ENCODE measurements around the gene SLC5A10. TPM values are rescaled to one million over a fixed set of nuclear protein-coding genes. Genes with fewer than 3 reads are reported as not detected.

Gene SLC5A10
- total and polyA plus RNA-seq, 5 donors from 2014 or later: 0.05 to 0.23 (median 0.16) TPM; not detected in 1

DNA sequence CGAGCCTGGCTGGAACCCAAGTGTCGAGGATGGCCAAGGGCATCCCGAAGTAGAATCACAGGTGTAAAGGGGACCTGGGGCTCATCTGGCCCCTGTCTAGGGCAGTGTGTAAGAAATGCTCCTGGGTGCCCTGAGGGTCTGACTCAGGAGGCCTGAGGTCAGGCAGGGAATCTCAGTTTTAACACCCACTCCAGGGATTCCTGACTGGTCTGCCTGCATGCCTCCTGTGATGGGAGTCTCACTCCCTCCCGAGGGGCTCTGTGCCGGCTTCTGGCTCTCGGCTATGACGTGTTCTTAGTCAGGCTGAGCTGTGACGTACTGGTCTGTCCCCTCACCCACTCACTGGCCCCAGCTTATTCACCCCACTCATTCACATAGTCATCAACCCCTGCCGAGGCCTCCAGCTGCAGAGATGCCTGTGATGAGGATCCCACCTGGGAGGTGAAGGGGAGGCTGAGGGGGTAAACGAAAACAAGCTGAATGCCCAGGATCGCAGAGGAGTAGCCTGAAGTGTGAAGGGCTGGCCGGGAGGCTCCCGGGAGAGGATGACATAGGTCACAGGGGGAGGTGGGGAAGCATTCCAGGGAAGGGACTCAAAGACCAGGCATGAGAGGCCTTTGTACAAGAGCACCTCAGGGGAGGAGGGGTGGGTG lies 28.8 kb downstream of the SLC5A10 start:
- DNase-seq (no peak), ATAC-seq (ENCODE audit: low read depth in 2 of 2) (no peak)
- Histone ChIP-seq H3K9me3 (ENCODE audit: control insufficient read depth in 2 of 2, low read length in 2 of 2) (no peaks in the 10 kb centered on the region), H3K27me3 (ENCODE audit: control insufficient read depth, insufficient read depth, low read length) (no peaks in the 10 kb centered on the region), H3K36me3 (ENCODE audit: control insufficient read depth, insufficient read depth, low read length) (peaks cover 30% of the 10 kb centered on the region), H3K27ac (ENCODE audit: insufficient read depth, low read length, poor library complexity, severe bottlenecking) (no peak overlapping the region), H3K4me1 (ENCODE audit: control insufficient read depth, insufficient read depth, low read length, poor library complexity, severe bottlenecking) (no peaks in the 10 kb centered on the region), H3K4me3 (ENCODE audit: low read depth, low read length) (no peak overlapping the region)
- Mint-ChIP-seq H3K9me3 (peaks cover 0 to 2% (median 0%) of the 10 kb centered on the region in 7 donors), H3K4me3 (no peak overlapping the region), H3K27me3 (no peaks in the 10 kb centered on the region), H3K36me3 (peaks cover 8% of the 10 kb centered on the region), H3K27ac (peak overlapping the region in 2 of 3 donors; percentile 5 to 20), H3K4me1 (peaks cover 0 to 1% (median 0%) of the 10 kb centered on the region in 4 donors)

DNA sequence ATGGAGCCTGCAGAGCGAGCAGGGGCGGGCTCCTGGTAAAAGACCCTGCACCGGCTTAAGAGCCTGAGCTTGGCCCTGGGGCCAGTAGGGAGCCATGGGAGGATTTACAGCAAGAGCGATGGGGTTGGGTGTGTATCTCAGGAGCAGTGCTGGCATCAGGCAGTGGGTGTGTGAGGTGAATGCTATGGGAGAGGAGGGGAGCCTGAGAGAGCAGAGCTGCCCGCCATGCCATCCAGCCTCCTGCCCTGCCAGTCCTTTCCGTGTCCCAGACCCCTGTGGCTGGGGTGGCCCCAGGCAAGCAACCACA lies 29.3 kb downstream of the SLC5A10 start:
- ATAC-seq (ENCODE audit: low read depth in 2 of 2) (no peak), DNase-seq (no peak)
- Histone ChIP-seq H3K4me1 (ENCODE audit: control insufficient read depth, insufficient read depth, low read length, poor library complexity, severe bottlenecking) (no peaks in the 10 kb centered on the region), H3K27me3 (ENCODE audit: control insufficient read depth, insufficient read depth, low read length) (no peaks in the 10 kb centered on the region), H3K9me3 (ENCODE audit: control insufficient read depth in 2 of 2, low read length in 2 of 2) (no peaks in the 10 kb centered on the region), H3K4me3 (ENCODE audit: low read depth, low read length) (no peak overlapping the region), H3K27ac (ENCODE audit: insufficient read depth, low read length, poor library complexity, severe bottlenecking) (no peak overlapping the region), H3K36me3 (ENCODE audit: control insufficient read depth, insufficient read depth, low read length) (peaks cover 30% of the 10 kb centered on the region)
- H3K27ac Mint-ChIP-seq: peak overlapping the region in 1 of 3 donors; percentile 20
- peaks cover 0 to 2% (median 0%) of the 10 kb centered on the region in 7 donors for H3K9me3 Mint-ChIP-seq
- no peaks in the 10 kb centered on the region for H3K27me3 Mint-ChIP-seq
- peaks cover 0 to 1% (median 0%) of the 10 kb centered on the region in 4 donors for H3K4me1 Mint-ChIP-seq
- H3K4me3 Mint-ChIP-seq: no peak overlapping the region
- peaks cover 8% of the 10 kb centered on the region for H3K36me3 Mint-ChIP-seq

DNA sequence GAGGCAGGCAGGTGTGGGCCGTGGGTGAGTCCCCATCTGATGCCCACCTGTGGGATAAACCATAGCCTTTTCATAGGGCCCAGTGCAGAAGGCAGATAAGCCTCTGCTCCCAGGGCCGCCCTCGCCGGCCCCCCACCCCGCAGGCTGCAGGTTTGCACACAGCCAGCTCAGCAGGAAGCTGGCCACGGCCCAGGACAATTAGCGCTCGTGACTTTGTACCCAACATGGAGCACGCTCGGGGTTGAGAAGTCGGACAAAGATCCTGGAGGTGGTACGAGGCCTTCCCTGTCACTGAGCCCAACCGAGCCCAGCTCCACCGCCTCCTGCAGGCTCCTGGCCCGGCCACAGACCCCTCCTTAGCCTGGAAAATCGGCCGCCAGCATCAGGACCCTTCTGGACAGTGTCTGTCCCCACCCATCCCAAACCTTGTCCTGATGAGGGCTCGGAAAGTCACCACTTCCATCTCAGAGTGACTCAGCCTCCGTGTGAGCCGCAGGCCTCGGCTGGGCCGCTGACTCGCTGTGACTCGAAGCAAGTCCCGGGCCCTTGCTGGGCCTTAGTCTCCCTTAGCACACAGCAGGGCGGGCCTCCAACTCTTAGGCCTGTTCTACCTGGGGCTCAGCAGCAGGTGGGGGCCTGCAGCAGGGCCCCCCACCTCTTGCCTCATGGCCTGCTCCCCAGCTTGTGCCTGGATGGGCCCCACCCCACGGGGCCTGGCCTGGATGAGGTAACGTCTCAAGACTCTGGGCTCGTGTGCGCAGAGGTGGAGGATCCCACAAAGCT lies 29.9 kb downstream of the SLC5A10 start:
- H3K9me3 Mint-ChIP-seq: peaks cover 0 to 2% (median 0%) of the 10 kb centered on the region in 7 donors
- H3K4me3 ChIP-seq (ENCODE audit: low read depth, low read length): no peak overlapping the region
- no peaks in the 10 kb centered on the region for H3K9me3 ChIP-seq (ENCODE audit: control insufficient read depth in 2 of 2, low read length in 2 of 2)
- H3K4me3 Mint-ChIP-seq: no peak overlapping the region
- no peak for ATAC-seq (ENCODE audit: low read depth in 2 of 2)
- no peak for DNase-seq
- no peak overlapping the region for H3K27ac ChIP-seq (ENCODE audit: insufficient read depth, low read length, poor library complexity, severe bottlenecking)
- no peaks in the 10 kb centered on the region for H3K4me1 ChIP-seq (ENCODE audit: control insufficient read depth, insufficient read depth, low read length, poor library complexity, severe bottlenecking)
- peaks cover 0 to under 1% (median 0%) of the 10 kb centered on the region in 4 donors for H3K4me1 Mint-ChIP-seq
- no peaks in the 10 kb centered on the region for H3K27me3 ChIP-seq (ENCODE audit: control insufficient read depth, insufficient read depth, low read length)
- H3K27ac Mint-ChIP-seq: no peak overlapping the region
- H3K27me3 Mint-ChIP-seq: no peaks in the 10 kb centered on the region
- peaks cover 8% of the 10 kb centered on the region for H3K36me3 Mint-ChIP-seq
- peaks cover 29% of the 10 kb centered on the region for H3K36me3 ChIP-seq (ENCODE audit: control insufficient read depth, insufficient read depth, low read length)

DNA sequence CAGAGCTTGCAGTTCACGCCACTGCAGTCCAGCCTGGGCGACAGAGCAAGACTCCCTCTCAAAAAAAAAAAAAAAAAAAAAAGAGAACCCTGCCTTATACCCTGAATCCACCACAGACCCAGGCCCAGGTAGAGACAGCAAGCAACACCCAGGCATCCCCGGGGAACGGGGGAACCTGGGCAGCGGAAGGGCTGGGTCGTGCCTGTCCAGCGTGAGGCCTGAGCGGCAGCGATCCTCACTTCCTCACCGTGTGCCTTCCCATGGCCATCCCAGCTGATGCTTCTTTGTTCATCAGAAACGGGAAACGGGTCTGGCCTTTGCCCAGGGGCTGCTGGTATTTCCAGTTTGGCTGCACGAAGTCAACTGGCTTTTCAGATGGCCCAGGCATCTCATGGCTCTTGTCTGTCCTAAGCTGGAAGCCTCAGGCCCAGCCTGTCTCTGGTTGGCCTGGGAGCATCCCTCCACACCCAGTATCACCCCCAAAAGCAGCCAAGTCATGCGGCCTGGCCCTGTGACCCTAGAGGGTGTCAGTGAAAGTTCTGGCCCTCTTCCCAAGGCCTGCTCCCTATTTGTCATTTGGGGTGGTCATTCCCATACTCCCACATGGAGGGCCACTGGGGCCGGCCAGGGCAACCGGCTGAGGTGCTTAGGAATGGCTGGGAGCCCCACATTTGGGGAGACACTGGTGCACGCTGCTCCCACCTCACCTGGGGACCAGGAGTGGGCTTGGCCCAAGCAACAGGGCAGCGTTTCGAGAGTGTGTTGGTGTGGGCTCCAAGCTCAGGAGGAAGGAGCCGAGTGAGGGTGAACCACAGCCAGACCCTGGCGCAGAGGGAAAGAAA lies 32.5 kb downstream of the SLC5A10 start:
- no peak overlapping the region for H3K4me3 Mint-ChIP-seq
- no peaks in the 10 kb centered on the region for H3K27me3 ChIP-seq (ENCODE audit: control insufficient read depth, insufficient read depth, low read length)
- H3K27ac ChIP-seq (ENCODE audit: insufficient read depth, low read length, poor library complexity, severe bottlenecking): no peak overlapping the region
- H3K36me3 ChIP-seq (ENCODE audit: control insufficient read depth, insufficient read depth, low read length): peaks cover 17% of the 10 kb centered on the region
- no peaks in the 10 kb centered on the region for H3K9me3 ChIP-seq (ENCODE audit: control insufficient read depth in 2 of 2, low read length in 2 of 2)
- ATAC-seq (ENCODE audit: low read depth in 2 of 2) (no peak), DNase-seq (no peak)
- H3K4me3 ChIP-seq (ENCODE audit: low read depth, low read length): no peak overlapping the region
- H3K27ac Mint-ChIP-seq: peak overlapping the region in 1 of 3 donors; percentile 71
- no peaks in the 10 kb centered on the region for H3K27me3 Mint-ChIP-seq
- no peaks in the 10 kb centered on the region for H3K4me1 ChIP-seq (ENCODE audit: control insufficient read depth, insufficient read depth, low read length, poor library complexity, severe bottlenecking)
- peaks cover 0 to 4% (median 0%) of the 10 kb centered on the region in 4 donors for H3K4me1 Mint-ChIP-seq
- H3K36me3 Mint-ChIP-seq: peaks cover 10% of the 10 kb centered on the region
- peaks cover 0 to 2% (median 0%) of the 10 kb centered on the region in 7 donors for H3K9me3 Mint-ChIP-seq

DNA sequence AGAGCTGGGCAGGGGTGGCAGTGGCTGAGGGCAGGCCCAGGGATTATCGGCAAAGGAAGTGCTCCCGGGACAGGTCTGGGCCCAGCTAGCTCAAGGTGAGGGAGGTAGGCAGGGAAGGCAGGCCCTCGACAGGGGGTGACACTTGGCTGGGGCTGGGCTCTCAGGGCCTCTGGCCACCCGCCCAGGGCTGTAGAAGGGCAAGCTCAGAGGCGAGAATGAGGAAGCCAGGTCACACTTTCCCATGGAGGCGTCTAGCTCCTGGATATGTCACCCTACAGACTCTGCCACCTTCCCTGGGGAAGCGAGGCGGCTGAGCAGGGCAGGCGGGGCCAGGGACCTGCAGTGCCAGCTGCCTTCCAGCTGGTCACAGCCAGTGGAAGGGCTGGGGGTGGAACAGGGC lies 33.5 kb downstream of the SLC5A10 start:
- H3K4me1 Mint-ChIP-seq: peaks cover 0 to 9% (median 0%) of the 10 kb centered on the region in 4 donors
- Histone ChIP-seq H3K27ac (ENCODE audit: insufficient read depth, low read length, poor library complexity, severe bottlenecking) (no peak overlapping the region), H3K4me1 (ENCODE audit: control insufficient read depth, insufficient read depth, low read length, poor library complexity, severe bottlenecking) (no peaks in the 10 kb centered on the region), H3K4me3 (ENCODE audit: low read depth, low read length) (no peak overlapping the region), H3K27me3 (ENCODE audit: control insufficient read depth, insufficient read depth, low read length) (no peaks in the 10 kb centered on the region), H3K36me3 (ENCODE audit: control insufficient read depth, insufficient read depth, low read length) (peaks cover 14% of the 10 kb centered on the region), H3K9me3 (ENCODE audit: control insufficient read depth in 2 of 2, low read length in 2 of 2) (no peaks in the 10 kb centered on the region)
- ATAC-seq (ENCODE audit: low read depth in 2 of 2) (no peak), DNase-seq (no peak)
- H3K27ac Mint-ChIP-seq: no peak overlapping the region
- H3K36me3 Mint-ChIP-seq: peaks cover 3% of the 10 kb centered on the region
- H3K9me3 Mint-ChIP-seq: peaks cover 0 to under 1% (median 0%) of the 10 kb centered on the region in 7 donors
- no peak overlapping the region for H3K4me3 Mint-ChIP-seq
- H3K27me3 Mint-ChIP-seq: no peaks in the 10 kb centered on the region

DNA sequence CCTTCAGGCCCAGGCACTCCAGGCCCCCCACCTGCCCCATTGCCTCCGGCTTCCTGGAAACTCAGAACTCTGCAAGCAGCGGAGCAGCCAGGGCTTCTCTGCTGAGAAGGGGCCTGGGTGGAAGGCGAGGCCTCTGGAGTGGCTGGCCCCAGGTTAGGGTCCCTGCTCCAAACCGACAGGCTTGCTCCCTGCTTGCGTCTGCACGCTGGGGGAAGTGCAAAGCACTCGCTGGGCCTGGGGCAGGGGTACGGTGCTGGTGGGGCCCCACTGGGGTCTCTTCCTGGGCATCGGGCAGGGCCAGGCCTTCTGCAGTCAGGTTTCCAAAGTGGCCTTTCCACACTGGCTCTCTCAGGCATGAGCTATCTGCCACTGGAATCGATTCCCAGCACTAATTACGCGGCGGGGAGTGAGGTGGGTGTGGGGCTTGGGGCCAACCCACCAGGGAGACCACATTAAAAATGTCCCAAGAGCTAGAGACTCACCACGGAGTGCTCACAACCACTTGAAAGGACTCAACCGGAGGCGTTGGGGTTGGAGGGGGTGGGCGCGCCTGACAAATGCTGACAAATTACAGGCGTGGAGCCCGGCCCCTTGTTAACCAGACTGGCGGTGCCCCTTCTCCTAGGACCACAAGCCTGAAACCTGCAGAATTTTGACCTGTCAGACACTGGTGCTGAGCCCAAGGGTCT lies 34.7 kb downstream of the SLC5A10 start:
- no peaks in the 10 kb centered on the region for H3K27me3 ChIP-seq (ENCODE audit: control insufficient read depth, insufficient read depth, low read length)
- DNase-seq (no peak), ATAC-seq (ENCODE audit: low read depth in 2 of 2) (no peak)
- no peaks in the 10 kb centered on the region for H3K9me3 ChIP-seq (ENCODE audit: control insufficient read depth in 2 of 2, low read length in 2 of 2)
- Mint-ChIP-seq H3K4me3 (no peak overlapping the region), H3K4me1 (peaks cover 0 to 9% (median 0%) of the 10 kb centered on the region in 4 donors), H3K9me3 (no peaks in the 10 kb centered on the region), H3K27ac (peak overlapping the region in 1 of 3 donors; percentile 64), H3K36me3 (peaks cover 3% of the 10 kb centered on the region), H3K27me3 (no peaks in the 10 kb centered on the region)
- H3K27ac ChIP-seq (ENCODE audit: insufficient read depth, low read length, poor library complexity, severe bottlenecking): no peak overlapping the region
- H3K4me3 ChIP-seq (ENCODE audit: low read depth, low read length): no peak overlapping the region
- H3K4me1 ChIP-seq (ENCODE audit: control insufficient read depth, insufficient read depth, low read length, poor library complexity, severe bottlenecking): no peaks in the 10 kb centered on the region
- H3K36me3 ChIP-seq (ENCODE audit: control insufficient read depth, insufficient read depth, low read length): peaks cover 11% of the 10 kb centered on the region

DNA sequence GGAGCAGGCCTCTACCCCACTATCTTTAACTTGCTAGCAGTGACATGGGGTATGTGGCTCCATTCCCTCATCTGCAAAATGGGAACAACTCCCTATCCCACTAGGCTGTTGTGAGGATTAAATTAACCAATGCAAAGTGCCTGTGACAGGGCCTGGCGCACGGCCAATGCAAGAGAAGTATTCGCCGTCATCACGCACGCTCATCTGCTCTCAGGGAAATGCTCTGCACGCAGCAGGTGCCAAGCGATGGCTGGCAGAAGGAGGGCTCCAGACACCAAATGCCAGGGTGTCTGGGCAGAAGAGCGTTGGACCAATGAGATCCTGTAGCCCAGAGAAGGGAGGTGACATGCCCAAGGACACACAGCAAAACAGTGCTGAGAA lies 35.3 kb downstream of the SLC5A10 start:
- peaks cover 0 to 9% (median 0%) of the 10 kb centered on the region in 4 donors for H3K4me1 Mint-ChIP-seq
- ATAC-seq (ENCODE audit: low read depth in 2 of 2): no peak
- peaks cover 11% of the 10 kb centered on the region for H3K36me3 ChIP-seq (ENCODE audit: control insufficient read depth, insufficient read depth, low read length)
- no peak overlapping the region for H3K27ac ChIP-seq (ENCODE audit: insufficient read depth, low read length, poor library complexity, severe bottlenecking)
- H3K9me3 Mint-ChIP-seq: no peaks in the 10 kb centered on the region
- H3K27ac Mint-ChIP-seq: peak overlapping the region in 2 of 3 donors; percentile 51 to 64
- H3K27me3 Mint-ChIP-seq: no peaks in the 10 kb centered on the region
- H3K36me3 Mint-ChIP-seq: peaks cover 3% of the 10 kb centered on the region
- H3K4me3 Mint-ChIP-seq: no peak overlapping the region
- no peaks in the 10 kb centered on the region for H3K9me3 ChIP-seq (ENCODE audit: control insufficient read depth in 2 of 2, low read length in 2 of 2)
- no peak overlapping the region for H3K4me3 ChIP-seq (ENCODE audit: low read depth, low read length)
- no peak for DNase-seq
- no peaks in the 10 kb centered on the region for H3K27me3 ChIP-seq (ENCODE audit: control insufficient read depth, insufficient read depth, low read length)
- H3K4me1 ChIP-seq (ENCODE audit: control insufficient read depth, insufficient read depth, low read length, poor library complexity, severe bottlenecking): no peaks in the 10 kb centered on the region

All from CD4-positive, CD25-positive, alpha-beta regulatory T cell (primary cell).